ENCODE measurements around the gene TMEM203.

TMEM203 gene

GRCh38 chr9:137229903-137230704 lies 24.7 kb upstream of the TMEM203 start:
- DNase-seq (ENCODE audit: extremely low spot score), result no peak
- TF ChIP-seq CTCF (IDR thresholded peaks at IDR 0.05; ENCODE audit: control extremely low read depth, extremely low read depth, low read depth, missing control alignments), result no peak
- ChIA-PET POLR2A (interaction anchor here (0.7 to 1.3 kb wide), 2 partner anchors 11 to 13 kb away, joined by 3 to 9 read pairs; partner anchors contain the start of gene TUBB4B), CTCF (interaction anchor here (0.9 to 3.6 kb wide), 6 partner anchors 11 to 195 kb away, joined by 3 to 18 read pairs (median 4); partner anchors contain the start of genes SSNA1 and TUBB4B)

- POLR2A ChIA-PET, result interaction anchor here (0.7 to 1.3 kb wide), 2 partner anchors 11 to 14 kb away, joined by 3 to 9 read pairs; partner anchors contain the start of gene TUBB4B
- no peak for TF ChIP-seq CTCF (IDR thresholded peaks at IDR 0.05; ENCODE audit: control extremely low read depth, extremely low read depth, low read depth, missing control alignments)
- CTCF ChIA-PET, result interaction anchor here (0.9 to 3.6 kb wide), 5 partner anchors 12 to 194 kb away, joined by 3 to 18 read pairs (median 5); partner anchors contain the start of genes SSNA1 and TUBB4B
- no peak for DNase-seq (ENCODE audit: extremely low spot score)
These were observed 23.8 kb upstream of the TMEM203 start for GRCh38 chr9:137228968-137229896.

GRCh38 chr9:137228506-137228967 lies 23.1 kb upstream of the TMEM203 start:
- DNase-seq (ENCODE audit: extremely low spot score), result no peak
- no peak for TF ChIP-seq CTCF (IDR thresholded peaks at IDR 0.05; ENCODE audit: control extremely low read depth, extremely low read depth, low read depth, missing control alignments)
- ChIA-PET CTCF (interaction anchor here (1.4 to 6.9 kb wide), 14 partner anchors 9 to 193 kb away, joined by 3 to 92 read pairs (median 8); partner anchors contain the start of genes MAN1B1, SSNA1 and TUBB4B), POLR2A (no interaction called here)

- POLR2A ChIA-PET, result interaction anchor here (0.5 to 1.2 kb wide), 2 partner anchors 13 to 100 kb away, joined by 3 to 7 read pairs; partner anchors contain the start of gene TUBB4B
- no peak for DNase-seq (ENCODE audit: extremely low spot score)
- CTCF ChIA-PET, result interaction anchor here (0.7 to 6.9 kb wide), 26 partner anchors 9 to 437 kb away, joined by 3 to 92 read pairs (median 6); partner anchors contain the start of genes MAN1B1, SAPCD2, SSNA1 and TMEM141
- TF ChIP-seq CTCF (IDR thresholded peaks at IDR 0.05; ENCODE audit: control extremely low read depth, extremely low read depth, low read depth, missing control alignments), result no peak
These were observed 22.5 kb upstream of the TMEM203 start for GRCh38 chr9:137227853-137228505.

GRCh38 chr9:137227054-137227852 lies 21.8 kb upstream of the TMEM203 start, which contains the start of gene RNF224:
Gene RNF224, plus strand, starts transcription at chr9:137227502. Its CDS starts 834 bp downstream, at chr9:137228336.
- DNase-seq (ENCODE audit: extremely low spot score), result peak; percentile 83
- ChIA-PET POLR2A (interaction anchor here (0.5 to 1.2 kb wide), 4 partner anchors 13 to 100 kb away, joined by 3 to 7 read pairs (median 3); partner anchors contain the start of gene TUBB4B), CTCF (interaction anchor here (0.7 to 6.9 kb wide), 35 partner anchors 9 to 436 kb away, joined by 3 to 92 read pairs (median 5); partner anchors contain the start of genes DPP7, MAN1B1, SAPCD2 and SSNA1)
- peak; percentile 99 for TF ChIP-seq CTCF (IDR thresholded peaks at IDR 0.05; ENCODE audit: control extremely low read depth, extremely low read depth, low read depth, missing control alignments)
